Thyroid gland (tissue), 4 donors: ENCODE results near the gene CPLANE2. TPM values are rescaled to one million over a fixed set of nuclear protein-coding genes. Genes with fewer than 3 reads are reported as not detected.
A peak's percentile ranks its signal among the peaks of the same experiment; 100 is the strongest.
"Not testable (repeated sequence)": the region's sequence is repeated elsewhere in the genome, so short reads cannot be mapped to it uniquely, and the experiment has no call there.

ENCODE experiments used
- DNase-seq, 2 donors: peaks; one replicate each; pipeline ENCODE4 v3.0.0-alpha.2; 2019
- H3K27ac ChIP-seq, 3 donors: fragments of 200-600 bp; sonication (generic); 1 replicate in 2 of 3; 2 replicates in 1 of 3; pipeline ENCODE4 v1.5.1; 2016 to 2019; ENCODE audit warnings: mild to moderate bottlenecking in 1 of 3, moderate library complexity in 1 of 3
- H3K27me3 ChIP-seq: fragments of 200-600 bp; sonication (generic); one replicate; pipeline ENCODE4 v1.5.1; 2019
- H3K36me3 ChIP-seq, 2 donors: fragments of 200-600 bp; sonication (generic); one replicate each; pipeline ENCODE4 v1.5.1; 2016 to 2019
- H3K4me1 ChIP-seq, 2 donors: fragments of 200-600 bp; sonication (generic); one replicate each; pipeline ENCODE4 v1.5.1; 2017 to 2019
- H3K4me3 ChIP-seq, 3 donors: fragments of 200-600 bp; sonication (generic); replicated peaks in 1 of 3; 1 replicate in 2 of 3; 2 replicates in 1 of 3; pipeline ENCODE4 v1.5.1; 2016; ENCODE audit warnings: mild to moderate bottlenecking in 1 of 3
- H3K9me3 ChIP-seq: fragments of 200-600 bp; sonication (generic); one replicate; pipeline ENCODE4 v1.5.1; 2017
- CTCF ChIP-seq, 6 experiments: fragments of 200-600 bp in 3 of 6; fragments of 450-650 bp in 3 of 6; sonication (generic) in 3 of 6; IDR thresholded peaks; one replicate each; pipeline ENCODE4 v1.5.1; 2016 to 2019; ENCODE audit warnings: antibody characterized with exemption in 6 of 6, mild to moderate bottlenecking in 2 of 6, inconsistent platforms in 1 of 6, moderate library complexity in 1 of 6
- POLR2A ChIP-seq, 2 donors: fragments of 450-650 bp; IDR thresholded peaks; one replicate each; pipeline ENCODE4 v1.6.1; 2017; ENCODE audit warnings: antibody characterized with exemption in 2 of 2, mild to moderate bottlenecking in 2 of 2, moderate library complexity in 1 of 2
- WGBS, 2 donors: methylation state at CpG; one replicate each; pipeline ENCODE4 v1.1.5; 2017; 5-methylcytosine and 5-hydroxymethylcytosine counted together
- intact Hi-C: fragments of 100-400 bp; cut with DNase I; formaldehyde crosslinking; loops from one replicate; pipeline ENCODE4 v1.15.1; 2023
- total RNA-seq, 4 donors: library from RNA; depleted of rRNA; stranded (reverse); fragments of >200 nt; gene quantifications; one replicate each; pipeline ENCODE4 v1.2.3, GENCODE V29; 2016

The CPLANE2 gene
- total RNA-seq, 4 donors from 2014 or later: 4.3 to 21.8 (median 15.3) TPM

- peak; percentile 96 for DNase-seq
- WGBS, 2 donors: 4 to 10% methylated on average over 28 to 30 of the region's 33 CpGs
- no peaks in the 10 kb centered on the region for H3K27me3 ChIP-seq
- intact Hi-C loops: no loop called here
- H3K27ac ChIP-seq: peak overlapping the region in 1 of 3 donors; percentile 50
- H3K4me3 ChIP-seq: peak overlapping the region in 2 of 3 donors; percentile 32 to 35
- TF ChIP-seq CTCF (IDR thresholded peaks at IDR 0.05) (no peak), POLR2A (IDR thresholded peaks at IDR 0.05) (peak in 1 of 2 donors; percentile 68)
- no peaks in the 10 kb centered on the region for H3K36me3 ChIP-seq
- peaks cover 16 to 34% of the 10 kb centered on the region in 2 donors for H3K4me1 ChIP-seq
- H3K9me3 ChIP-seq: no peaks in the 10 kb centered on the region
Measured at GRCh38 chr1:16215882-16216753, 20.9 kb downstream of the CPLANE2 start.

GRCh38 chr1:16215240-16215639, 21.7 kb downstream of the CPLANE2 start:
- H3K36me3 ChIP-seq, H3K27me3 ChIP-seq, intact Hi-C loops, H3K27ac ChIP-seq, H3K4me3 ChIP-seq, DNase-seq, H3K9me3 ChIP-seq: not testable (repeated sequence)
- WGBS, 2 donors: 94 to 96% methylated on average over 14 of the region's 14 CpGs
- H3K4me1 ChIP-seq: peaks cover 25 to 43% of the 10 kb centered on the region in 2 donors

DNA sequence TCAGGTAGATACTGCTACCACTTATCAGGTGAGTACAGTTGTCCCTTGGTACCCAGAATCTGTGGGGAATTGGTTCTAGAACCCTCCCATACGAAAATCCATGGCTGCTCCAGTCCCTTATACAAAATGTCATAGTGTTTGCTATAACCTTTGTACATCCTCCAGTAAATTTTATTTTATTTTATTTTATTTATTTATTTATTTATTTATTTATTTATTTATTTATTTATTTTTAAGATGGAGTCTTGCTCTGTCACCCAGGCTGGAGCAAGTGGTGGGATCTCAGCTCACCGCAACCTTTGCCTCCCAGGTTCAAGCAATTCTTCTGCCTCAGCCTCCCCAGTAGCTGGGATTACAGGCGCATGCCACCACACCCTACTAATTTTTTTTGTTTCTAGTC, 23.4 kb downstream of the CPLANE2 start:
- H3K9me3 ChIP-seq, H3K27me3 ChIP-seq, H3K4me3 ChIP-seq, DNase-seq, intact Hi-C loops, H3K36me3 ChIP-seq: not testable (repeated sequence)
- peaks cover 32 to 51% of the 10 kb centered on the region in 2 donors for H3K4me1 ChIP-seq
- WGBS, 2 donors: 97 to 98% methylated on average over 3 of the region's 3 CpGs
- peak overlapping the region in 2 of 3 donors; percentile 80 to 82 for H3K27ac ChIP-seq

GRCh38 chr1:16213013-16213412, 24.0 kb downstream of the CPLANE2 start:
- H3K27ac ChIP-seq: peak overlapping the region; percentile 80 to 88 (median 82)
- TF ChIP-seq POLR2A (IDR thresholded peaks at IDR 0.05) (no peak), CTCF (IDR thresholded peaks at IDR 0.05) (no peak)
- no peaks in the 10 kb centered on the region for H3K36me3 ChIP-seq
- intact Hi-C loops: no loop called here
- H3K4me1 ChIP-seq: peaks cover 32 to 53% of the 10 kb centered on the region in 2 donors
- no peaks in the 10 kb centered on the region for H3K9me3 ChIP-seq
- H3K27me3 ChIP-seq: no peaks in the 10 kb centered on the region
- no peak for DNase-seq
- no peak overlapping the region for H3K4me3 ChIP-seq
- 53 to 68% methylated on average over 3 of the region's 3 CpGs for WGBS, 2 donors

DNA sequence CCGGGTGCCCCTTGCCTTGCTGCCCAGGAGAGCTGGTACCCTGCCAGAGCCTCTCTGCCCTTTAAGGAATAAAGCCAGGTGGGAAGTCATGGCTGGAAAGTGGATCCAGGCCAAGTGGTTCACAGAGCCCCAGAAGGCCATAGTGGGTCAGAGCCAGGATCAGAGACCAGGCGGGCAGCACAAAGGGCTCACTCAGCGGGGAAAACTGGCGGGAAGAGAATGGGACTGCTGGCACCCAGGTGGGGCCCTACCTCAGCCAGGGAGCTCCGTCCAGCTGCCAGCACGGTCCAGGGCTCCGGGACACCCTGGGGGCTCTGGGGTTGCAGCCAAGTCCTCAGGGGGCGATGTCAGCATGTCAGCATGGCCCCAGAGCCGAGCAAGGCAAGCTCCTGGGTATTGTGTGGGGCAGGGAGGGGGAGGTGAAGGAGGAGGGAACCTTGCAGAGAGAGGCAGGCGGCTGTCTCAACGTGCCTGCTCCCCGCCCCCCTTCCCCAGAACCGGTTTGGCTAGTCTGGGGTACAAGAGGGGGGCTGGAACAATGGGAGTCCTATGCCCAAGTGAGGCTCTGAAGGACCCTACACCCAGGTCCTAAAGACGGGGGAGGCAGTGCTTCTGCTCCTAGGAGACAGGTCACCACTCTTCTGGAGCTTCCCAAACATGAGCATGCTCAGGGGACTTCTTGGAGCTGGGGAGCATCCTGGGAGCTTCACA, 24.6 kb downstream of the CPLANE2 start, which contains the start of gene ARHGEF19:
Gene ARHGEF19 (minus strand): TSS at position 402 of the 711 bp plus-strand sequence. CDS start 3,598 bp downstream, outside the sequence.
- peak; percentile 94 to 97 for DNase-seq
- Histone ChIP-seq H3K36me3 (no peaks in the 10 kb centered on the region), H3K27me3 (no peaks in the 10 kb centered on the region), H3K27ac (peak within 1 kb of the TSS; percentile 80 to 88 (median 82)), H3K9me3 (no peaks in the 10 kb centered on the region), H3K4me1 (peaks cover 36 to 55% of the 10 kb centered on the region in 2 donors), H3K4me3 (peak within 1 kb of the TSS in 2 of 3 donors; percentile 9 to 19)
- 24 to 26% methylated on average over 9 to 13 of the region's 14 CpGs for WGBS, 2 donors
- intact Hi-C loops: no loop called here
- TF ChIP-seq CTCF (IDR thresholded peaks at IDR 0.05) (no peak), POLR2A (IDR thresholded peaks at IDR 0.05) (peak in 1 of 2 donors; percentile 57)
